ENCODE data around the gene TUT1. TPM values are rescaled to one million over a fixed set of nuclear protein-coding genes. Genes with fewer than 3 reads are reported as not detected.

TUT1 gene
- total RNA-seq, 1 experiment from 2014 or later = 27.2 TPM

DNA sequence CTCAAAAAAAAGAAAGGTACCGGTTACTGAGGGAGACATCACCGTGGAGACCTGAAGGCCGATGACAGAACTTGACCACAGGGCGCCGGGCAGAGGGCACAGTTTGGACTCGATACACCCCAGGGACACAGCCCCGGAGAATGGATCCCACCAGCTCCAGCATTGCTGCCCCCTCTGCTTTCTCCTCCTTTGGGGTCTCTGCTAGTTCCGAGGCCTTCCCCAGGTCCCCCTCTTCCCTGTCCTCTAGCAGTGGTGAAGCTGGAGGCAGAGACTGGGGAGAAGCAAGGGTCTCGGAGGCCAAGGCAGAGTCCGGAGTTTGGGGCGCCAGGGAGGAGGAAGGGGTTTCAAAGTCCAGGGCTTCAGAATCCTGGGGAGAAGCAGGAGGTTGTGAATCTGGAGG, 12.8 kb downstream of the TUT1 start:
- no peak overlapping the region for H3K4me3 ChIP-seq (ENCODE audit: low read depth, low read length)
- peaks cover 7% of the 10 kb centered on the region; the same call in 1 of the 2 replicates for H3K4me1 ChIP-seq
- no peaks in the 10 kb centered on the region for H3K9me3 ChIP-seq
- H3K27ac Mint-ChIP-seq (ENCODE audit: unreplicated experiment) = peak overlapping the region; percentile 27
- H3K4me3 Mint-ChIP-seq (ENCODE audit: unreplicated experiment) = no peak overlapping the region
- BruUV-seq (replicated peaks) = no TSS peak
- no peak for DNase-seq
- CTCF ChIA-PET = no interaction called here
- peaks cover 3% of the 10 kb centered on the region; the same call in 1 of the 2 replicates for H3K36me3 ChIP-seq (ENCODE audit: control insufficient read depth, insufficient read depth, low read length)
- H3K9me3 Mint-ChIP-seq (ENCODE audit: unreplicated experiment) = no peaks in the 10 kb centered on the region
- no peaks in the 10 kb centered on the region for H3K27me3 ChIP-seq (replicated peaks; ENCODE audit: control insufficient read depth, insufficient read depth, low read length)
- no peak for TF ChIP-seq CTCF (IDR thresholded peaks at IDR 0.05; ENCODE audit: insufficient read depth in 1 of 2, low read depth in 1 of 2, low read length in 1 of 2, severe bottlenecking in 1 of 2, unreplicated experiment in 1 of 2)
- peaks cover 38% of the 10 kb centered on the region for H3K4me1 Mint-ChIP-seq (ENCODE audit: low read depth, unreplicated experiment)
- no peaks in the 10 kb centered on the region for H3K27me3 Mint-ChIP-seq (ENCODE audit: insufficient read depth, unreplicated experiment)
- POLR2A ChIA-PET = interaction anchor here (0.6 to 1.3 kb wide), 3 partner anchors 9 to 122 kb away, joined by 3 to 4 read pairs (median 3); partner anchors contain the start of gene TUT1
- peaks cover 74% of the 10 kb centered on the region for H3K36me3 Mint-ChIP-seq (ENCODE audit: insufficient read depth, unreplicated experiment)
- intact Hi-C loops (cut with micrococcal nuclease; ENCODE audit: unreplicated experiment) = no loop called here

- no peaks in the 10 kb centered on the region for H3K27me3 ChIP-seq (replicated peaks; ENCODE audit: control insufficient read depth, insufficient read depth, low read length)
- H3K9me3 ChIP-seq = no peaks in the 10 kb centered on the region
- DNase-seq = no peak
- H3K4me3 Mint-ChIP-seq (ENCODE audit: unreplicated experiment) = peak overlapping the region; percentile 24
- H3K36me3 Mint-ChIP-seq (ENCODE audit: insufficient read depth, unreplicated experiment) = peaks cover 84% of the 10 kb centered on the region
- no peak for TF ChIP-seq CTCF (IDR thresholded peaks at IDR 0.05; ENCODE audit: insufficient read depth in 1 of 2, low read depth in 1 of 2, low read length in 1 of 2, severe bottlenecking in 1 of 2, unreplicated experiment in 1 of 2)
- ChIA-PET CTCF (no interaction called here), POLR2A (interaction anchor here (0.5 to 0.6 kb wide), 2 partner anchors 610 to 1065 kb away, joined by 3 read pairs; partner anchors contain the start of gene FTH1)
- intact Hi-C loops (cut with micrococcal nuclease; ENCODE audit: unreplicated experiment) = no loop called here
- H3K36me3 ChIP-seq (ENCODE audit: control insufficient read depth, insufficient read depth, low read length) = peaks cover 3% of the 10 kb centered on the region; the same call in 1 of the 2 replicates
- no peaks in the 10 kb centered on the region for H3K9me3 Mint-ChIP-seq (ENCODE audit: unreplicated experiment)
- peaks cover 12% of the 10 kb centered on the region for H3K4me1 ChIP-seq
- H3K4me1 Mint-ChIP-seq (ENCODE audit: low read depth, unreplicated experiment) = peaks cover 49% of the 10 kb centered on the region
- BruUV-seq (replicated peaks) = no TSS peak
- H3K27ac Mint-ChIP-seq (ENCODE audit: unreplicated experiment) = no peak overlapping the region
- no peaks in the 10 kb centered on the region for H3K27me3 Mint-ChIP-seq (ENCODE audit: insufficient read depth, unreplicated experiment)
- H3K4me3 ChIP-seq (ENCODE audit: low read depth, low read length) = no peak overlapping the region
Observed at GRCh38 chr11:62577046-62577714, 14.1 kb downstream of the TUT1 start.

DNA sequence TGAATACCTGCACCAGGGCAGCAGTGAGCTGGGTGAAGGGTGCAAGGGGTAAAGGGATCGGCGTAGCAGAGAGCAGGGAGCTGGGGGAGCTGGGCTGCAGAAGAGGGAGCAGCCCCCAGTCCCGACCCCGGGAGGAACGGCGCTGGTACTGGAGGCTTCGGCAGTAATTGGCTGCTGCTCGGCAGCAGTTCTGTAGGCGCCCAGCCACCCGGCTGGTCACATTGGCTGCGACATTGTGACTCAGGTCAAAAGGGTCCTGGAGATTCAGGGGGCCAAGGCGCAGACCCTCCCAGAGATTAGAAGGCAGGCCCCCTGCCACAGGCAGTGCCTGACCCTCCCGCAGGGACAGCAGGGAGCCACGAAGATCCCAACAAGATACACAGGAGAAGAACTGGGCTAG, 15.5 kb downstream of the TUT1 start:
- Mint-ChIP-seq H3K9me3 (ENCODE audit: unreplicated experiment) (no peaks in the 10 kb centered on the region), H3K4me3 (ENCODE audit: unreplicated experiment) (peak overlapping the region; percentile 97), H3K27me3 (ENCODE audit: insufficient read depth, unreplicated experiment) (no peaks in the 10 kb centered on the region), H3K4me1 (ENCODE audit: low read depth, unreplicated experiment) (peaks cover 57% of the 10 kb centered on the region), H3K27ac (ENCODE audit: unreplicated experiment) (peak overlapping the region; percentile 100), H3K36me3 (ENCODE audit: insufficient read depth, unreplicated experiment) (peaks cover 84% of the 10 kb centered on the region)
- BruUV-seq (replicated peaks) = no TSS peak
- Histone ChIP-seq H3K9me3 (no peaks in the 10 kb centered on the region), H3K4me1 (peaks cover 25% of the 10 kb centered on the region), H3K36me3 (ENCODE audit: control insufficient read depth, insufficient read depth, low read length) (peaks cover 5% of the 10 kb centered on the region; the same call in 1 of the 2 replicates), H3K27me3 (replicated peaks; ENCODE audit: control insufficient read depth, insufficient read depth, low read length) (no peaks in the 10 kb centered on the region), H3K4me3 (ENCODE audit: low read depth, low read length) (no peak overlapping the region)
- CTCF ChIA-PET = no interaction called here
- POLR2A ChIA-PET = no interaction called here
- intact Hi-C loops (cut with micrococcal nuclease; ENCODE audit: unreplicated experiment) = no loop called here
- no peak for TF ChIP-seq CTCF (IDR thresholded peaks at IDR 0.05; ENCODE audit: insufficient read depth in 1 of 2, low read depth in 1 of 2, low read length in 1 of 2, severe bottlenecking in 1 of 2, unreplicated experiment in 1 of 2)
- DNase-seq = no peak

Data from Caco-2 (cell line).